ENCODE results near the gene MLC1.

Gene MLC1

DNA sequence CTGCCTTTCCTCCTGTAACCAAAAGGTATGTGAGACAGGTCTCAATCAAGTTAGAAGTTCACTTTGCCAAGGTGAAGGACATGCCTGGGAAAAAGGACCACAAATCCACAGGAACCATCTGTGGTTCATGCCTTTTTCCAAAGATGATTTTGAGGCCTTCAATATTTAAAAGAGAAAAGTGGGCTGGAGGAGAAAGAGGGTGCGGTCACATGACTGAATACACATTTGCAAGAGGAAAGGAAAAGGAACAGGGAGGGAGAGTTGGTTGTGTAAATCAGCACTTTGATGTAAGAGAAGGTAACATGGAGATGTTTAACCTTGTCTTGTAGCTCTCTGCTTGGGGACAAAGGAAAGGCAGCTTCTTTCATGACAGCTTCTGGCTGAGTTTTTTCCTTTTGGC is 25.8 kb upstream of the MLC1 start:
- Mint-ChIP-seq H3K4me1 (peaks cover 9% of the 10 kb centered on the region), H3K4me3 (no peak overlapping the region), H3K9me3 (no peaks in the 10 kb centered on the region), H3K27me3 (ENCODE audit: low read depth) (peaks cover 13% of the 10 kb centered on the region), H3K36me3 (ENCODE audit: low read depth) (no peaks in the 10 kb centered on the region), H3K27ac (no peak overlapping the region)
- TF ChIP-seq, protein P1, sequence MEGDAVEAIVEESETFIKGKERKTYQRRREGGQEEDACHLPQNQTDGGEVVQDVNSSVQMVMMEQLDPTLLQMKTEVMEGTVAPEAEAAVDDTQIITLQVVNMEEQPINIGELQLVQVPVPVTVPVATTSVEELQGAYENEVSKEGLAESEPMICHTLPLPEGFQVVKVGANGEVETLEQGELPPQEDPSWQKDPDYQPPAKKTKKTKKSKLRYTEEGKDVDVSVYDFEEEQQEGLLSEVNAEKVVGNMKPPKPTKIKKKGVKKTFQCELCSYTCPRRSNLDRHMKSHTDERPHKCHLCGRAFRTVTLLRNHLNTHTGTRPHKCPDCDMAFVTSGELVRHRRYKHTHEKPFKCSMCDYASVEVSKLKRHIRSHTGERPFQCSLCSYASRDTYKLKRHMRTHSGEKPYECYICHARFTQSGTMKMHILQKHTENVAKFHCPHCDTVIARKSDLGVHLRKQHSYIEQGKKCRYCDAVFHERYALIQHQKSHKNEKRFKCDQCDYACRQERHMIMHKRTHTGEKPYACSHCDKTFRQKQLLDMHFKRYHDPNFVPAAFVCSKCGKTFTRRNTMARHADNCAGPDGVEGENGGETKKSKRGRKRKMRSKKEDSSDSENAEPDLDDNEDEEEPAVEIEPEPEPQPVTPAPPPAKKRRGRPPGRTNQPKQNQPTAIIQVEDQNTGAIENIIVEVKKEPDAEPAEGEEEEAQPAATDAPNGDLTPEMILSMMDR (IDR thresholded peaks at IDR 0.05; ENCODE audit: unreplicated experiment in 3 of 3): no peak

DNA sequence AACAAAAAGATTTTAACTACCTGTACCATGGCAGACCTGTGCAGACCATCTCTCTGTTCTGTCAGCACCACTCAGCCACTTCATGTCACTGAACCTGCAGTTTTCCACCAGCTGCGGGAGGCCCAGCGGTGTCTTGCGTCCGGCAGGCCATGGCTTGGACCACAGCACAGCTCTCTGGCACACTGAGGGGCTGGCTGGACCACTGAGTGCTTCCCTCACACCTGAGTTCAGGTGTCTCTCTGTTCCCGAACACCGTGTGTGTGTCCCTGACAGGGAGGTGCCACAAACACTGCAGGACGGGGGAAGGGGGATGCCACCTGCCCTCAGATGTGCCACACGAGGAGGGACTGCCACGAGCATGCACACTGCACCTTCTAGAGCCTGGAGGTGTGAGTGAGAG is 22.3 kb upstream of the MLC1 start:
- no peak overlapping the region for H3K27ac Mint-ChIP-seq
- no peaks in the 10 kb centered on the region for H3K36me3 Mint-ChIP-seq (ENCODE audit: low read depth)

DNA sequence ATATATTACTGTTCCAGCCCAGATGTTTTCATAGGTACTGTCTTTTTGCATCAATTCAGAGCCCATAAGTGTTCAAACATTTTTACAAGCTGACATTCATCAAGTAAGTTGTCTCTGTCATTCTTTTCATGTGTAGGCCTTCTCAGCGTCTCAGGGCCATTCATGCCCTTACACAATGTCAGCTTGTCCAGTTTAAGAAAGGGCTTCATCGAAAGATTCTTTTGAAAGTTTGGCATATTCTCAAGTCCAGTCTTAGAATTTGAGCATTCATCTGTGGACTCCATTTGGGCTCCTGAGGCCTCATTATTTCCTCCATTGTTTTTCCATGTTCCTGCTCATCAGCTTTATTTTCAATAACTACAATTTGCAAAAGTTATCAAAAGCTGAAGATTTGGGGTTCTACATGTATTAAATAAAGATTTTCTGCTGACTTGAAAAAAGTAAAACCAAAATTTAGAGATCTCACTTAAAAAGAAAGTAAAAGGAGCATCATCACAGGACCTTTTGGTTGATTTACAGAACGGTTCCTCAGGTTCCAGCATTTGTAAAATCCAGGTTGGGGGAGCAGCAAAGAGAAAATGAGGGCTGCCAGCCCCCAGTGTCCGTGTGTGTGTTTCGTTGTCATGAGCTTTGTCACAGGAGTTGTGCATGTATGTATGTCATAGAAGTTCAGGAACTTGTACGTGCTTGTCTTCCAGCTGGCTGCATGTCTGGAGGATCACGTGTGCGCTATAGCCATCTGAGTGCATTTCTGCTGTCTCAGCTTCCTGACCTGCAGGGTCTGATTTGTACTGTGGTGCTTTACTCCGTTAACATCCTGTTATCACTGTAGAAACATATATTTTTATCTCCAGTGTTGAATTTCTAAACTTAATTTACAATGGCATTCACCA is 20.2 kb upstream of the MLC1 start:
- Mint-ChIP-seq H3K36me3 (ENCODE audit: low read depth) (no peaks in the 10 kb centered on the region), H3K4me1 (peaks cover 7% of the 10 kb centered on the region), H3K27me3 (ENCODE audit: low read depth) (peaks cover 6% of the 10 kb centered on the region), H3K27ac (peak overlapping the region; percentile 53 to 92 (median 57)), H3K4me3 (no peak overlapping the region), H3K9me3 (no peaks in the 10 kb centered on the region)
- TF ChIP-seq, protein P1 (IDR thresholded peaks at IDR 0.05; ENCODE audit: unreplicated experiment in 3 of 3): no peak

More for the DNA sequence above, 22.3 kb upstream of the MLC1 start:
- no peaks in the 10 kb centered on the region for H3K9me3 Mint-ChIP-seq
- TF ChIP-seq, protein P1 (IDR thresholded peaks at IDR 0.05; ENCODE audit: unreplicated experiment in 3 of 3): no peak
- peaks cover 7% of the 10 kb centered on the region for H3K4me1 Mint-ChIP-seq
- H3K27me3 Mint-ChIP-seq (ENCODE audit: low read depth): peaks cover 4% of the 10 kb centered on the region
- no peak overlapping the region for H3K4me3 Mint-ChIP-seq

DNA sequence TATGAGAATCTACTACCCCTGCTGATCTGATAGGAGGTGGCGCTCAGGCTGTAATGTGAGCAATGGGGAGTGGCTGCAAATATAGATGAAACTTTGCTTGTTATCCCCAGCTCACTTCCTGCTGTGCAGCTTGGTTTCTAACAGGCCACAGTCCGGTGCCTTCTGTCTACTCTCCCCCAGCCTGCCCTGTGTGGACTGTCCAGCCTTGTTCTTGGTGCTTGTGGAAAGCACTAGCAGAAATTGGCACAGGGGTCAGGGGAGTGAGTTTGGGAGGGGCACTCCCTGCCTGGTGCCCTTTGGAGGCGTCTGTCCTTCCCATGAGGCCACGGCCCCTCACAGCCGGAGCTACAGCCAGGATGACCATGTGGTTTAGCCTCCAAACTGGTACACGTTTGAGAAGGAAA is 18.9 kb upstream of the MLC1 start:
- TF ChIP-seq, protein P1 (IDR thresholded peaks at IDR 0.05; ENCODE audit: unreplicated experiment in 3 of 3): no peak
- H3K9me3 Mint-ChIP-seq: no peaks in the 10 kb centered on the region
- H3K36me3 Mint-ChIP-seq (ENCODE audit: low read depth): no peaks in the 10 kb centered on the region
- peaks cover 14% of the 10 kb centered on the region for H3K27me3 Mint-ChIP-seq (ENCODE audit: low read depth)
- no peak overlapping the region for H3K4me3 Mint-ChIP-seq
- H3K4me1 Mint-ChIP-seq: peaks cover 7% of the 10 kb centered on the region
- no peak overlapping the region for H3K27ac Mint-ChIP-seq

DNA sequence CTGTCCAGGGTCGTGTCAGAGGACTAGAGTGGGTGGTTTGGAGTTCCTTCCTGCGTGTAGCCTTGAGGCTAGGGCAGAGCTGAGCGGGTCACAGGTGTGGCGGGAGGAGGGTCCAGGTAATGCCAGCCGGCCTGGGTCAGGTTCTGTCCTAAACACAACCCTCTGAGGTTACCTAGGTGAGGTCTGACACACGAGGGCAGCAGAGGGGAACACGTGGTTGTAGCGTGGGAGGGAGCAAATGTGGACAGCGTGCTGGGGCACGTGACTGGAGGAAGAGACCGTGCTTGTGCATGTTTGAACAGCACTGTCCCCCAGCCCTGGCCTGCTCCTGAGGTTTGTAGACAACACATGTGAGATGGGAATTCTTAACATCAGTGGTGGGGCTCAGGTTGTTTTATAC is 17.7 kb upstream of the MLC1 start:
- Mint-ChIP-seq H3K36me3 (ENCODE audit: low read depth) (no peaks in the 10 kb centered on the region), H3K9me3 (no peaks in the 10 kb centered on the region), H3K27ac (no peak overlapping the region), H3K27me3 (ENCODE audit: low read depth) (peaks cover 14% of the 10 kb centered on the region), H3K4me3 (no peak overlapping the region), H3K4me1 (peaks cover 7% of the 10 kb centered on the region)
- TF ChIP-seq, protein P1 (IDR thresholded peaks at IDR 0.05; ENCODE audit: unreplicated experiment in 3 of 3): no peak
